PC-3 (cell line): ENCODE measurements around the gene LNPEP. TPM values are rescaled to one million over a fixed set of nuclear protein-coding genes. Genes with fewer than 3 reads are reported as not detected.
A peak's percentile ranks its signal among the peaks of the same experiment; 100 is the strongest.
"Not testable (repeated sequence)": the region's sequence is repeated elsewhere in the genome, so short reads cannot be mapped to it uniquely, and the experiment has no call there.

Source experiments
- ATAC-seq: fragments of 200-7000 bp; cut with Tn5 transposase; 2 replicates; pipeline ENCODE4 v1.9.1; 2020; ENCODE audit warnings: mild to moderate bottlenecking, moderate library complexity
- BruUV-seq: library from RNA; stranded (reverse); fragments of 400-500 nt; replicated peaks from 2 replicates; lab custom pipeline; 2021; lab: Mats Ljungman, UMichigan
- CTCF ChIA-PET: fragments of 300-600 bp; sonication (Branson Sonifier 250); formaldehyde crosslinking; loops from one replicate; lab custom pipeline; 2022; ENCODE audit warnings: antibody characterized with exemption; lab: Charles Lee
- POLR2A ChIA-PET: fragments of 300-600 bp; sonication (Branson Sonifier 250); formaldehyde crosslinking; loops from one replicate; lab custom pipeline; 2022; ENCODE audit warnings: antibody characterized with exemption; ENCODE audit not compliant: unreplicated experiment; lab: Charles Lee
- DNase-seq: peaks from one replicate; pipeline ENCODE4 v3.0.0-alpha.2; 2015
- H2AFZ ChIP-seq: fragments of 300-600 bp; sonication (generic); 2 replicates; pipeline ENCODE4 v1.6.0; 2016; ENCODE audit warnings: antibody characterized with exemption, low read length
- H3F3A ChIP-seq: fragments of 300-600 bp; sonication (generic); one replicate; pipeline ENCODE4 v1.6.0; 2017; ENCODE audit warnings: antibody characterized with exemption, low read length, control low read depth, mild to moderate bottlenecking; ENCODE audit not compliant: unreplicated experiment
- H3K27ac ChIP-seq: fragments of 300-600 bp; sonication (generic); 2 replicates; pipeline ENCODE4 v1.5.1; 2016; ENCODE audit warnings: mild to moderate bottlenecking, low read length
- H3K27me3 ChIP-seq: fragments of 300-600 bp; sonication (generic); 2 replicates; pipeline ENCODE4 v1.6.1; 2016; ENCODE audit warnings: low read length, mixed read lengths
- H3K36me3 ChIP-seq: fragments of 300-600 bp; sonication (generic); 2 replicates; pipeline ENCODE4 v1.6.1; 2016; ENCODE audit warnings: low read depth, mixed run types, low read length, mixed read lengths
- H3K4me1 ChIP-seq: fragments of 300-600 bp; sonication (generic); 2 replicates; pipeline ENCODE4 v1.5.1; 2016; ENCODE audit warnings: low read length; ENCODE audit not compliant: insufficient read depth
- H3K4me2 ChIP-seq: fragments of 300-600 bp; sonication (generic); 2 replicates; pipeline ENCODE4 v1.6.0; 2016; ENCODE audit warnings: low read length
- H3K4me3 ChIP-seq: fragments of 300-600 bp; sonication (generic); 2 replicates; pipeline ENCODE4 v1.5.1; 2016; ENCODE audit warnings: mild to moderate bottlenecking, low read length, mixed read lengths
- H3K79me2 ChIP-seq: fragments of 300-600 bp; sonication (generic); 2 replicates; pipeline ENCODE4 v1.6.1; 2017; ENCODE audit warnings: low read length, mixed read lengths
- H3K9ac ChIP-seq: fragments of 300-600 bp; sonication (generic); 2 replicates; pipeline ENCODE4 v1.6.0; 2016; ENCODE audit warnings: mild to moderate bottlenecking, low read length
- H3K9me2 ChIP-seq: fragments of 300-600 bp; sonication (generic); replicated peaks from 2 replicates; pipeline ENCODE4 v1.6.1; 2016; ENCODE audit warnings: mixed run types, low read length, mixed read lengths
- H3K9me3 ChIP-seq: fragments of 300-600 bp; sonication (generic); 2 replicates; pipeline ENCODE4 v1.6.1; 2016; ENCODE audit warnings: low read length, mixed read lengths
- H4K20me1 ChIP-seq: fragments of 300-600 bp; sonication (generic); 2 replicates; pipeline ENCODE4 v1.6.1; 2016; ENCODE audit warnings: low read length, mixed read lengths
- CTCF ChIP-seq: fragments of 300-600 bp; sonication (generic); conservative IDR thresholded peaks from 2 replicates; pipeline ENCODE4 v1.5.1; 2017; ENCODE audit warnings: antibody characterized with exemption, low read depth, mild to moderate bottlenecking, low read length
- EZH2 ChIP-seq: fragments of 300-600 bp; sonication (generic); IDR thresholded peaks from one replicate; pipeline ENCODE4 v1.6.1; 2017; ENCODE audit warnings: antibody characterized with exemption, mild to moderate bottlenecking, low read length; ENCODE audit not compliant: unreplicated experiment
- EZH2phosphoT487 ChIP-seq: fragments of 300-600 bp; sonication (generic); IDR thresholded peaks from 2 replicates; pipeline ENCODE4 v1.6.1; 2018; ENCODE audit warnings: mild to moderate bottlenecking, antibody characterized with exemption, low read length, borderline replicate concordance
- intact Hi-C: fragments of 100-400 bp; cut with micrococcal nuclease; formaldehyde crosslinking; loops from 2 replicates; pipeline ENCODE4 v1.9.0; 2023
- total RNA-seq: library from RNA; depleted of rRNA; stranded (reverse); fragments of >200 nt; gene quantifications from 2 replicates; pipeline ENCODE4 v1.2.3, GENCODE V29; 2014

Gene LNPEP
- total RNA-seq, 1 experiment from 2014 or later: 11.1 TPM

GRCh38 chr5:97077246-97077645, 141.4 kb downstream of the LNPEP start:
- Histone ChIP-seq H3K27ac (no peak overlapping the region), H3K36me3 (no peaks in the 10 kb centered on the region), H3K79me2 (no peaks in the 10 kb centered on the region), H3K9ac (no peak overlapping the region), H3K9me3 (no peaks in the 10 kb centered on the region), H3F3A (no peaks in the 10 kb centered on the region), H3K4me1 (no peaks in the 10 kb centered on the region), H3K4me3 (no peak overlapping the region), H3K27me3 (no peaks in the 10 kb centered on the region), H3K4me2 (no peak overlapping the region), H4K20me1 (no peaks in the 10 kb centered on the region), H3K9me2 (no peaks in the 10 kb centered on the region), H2AFZ (no peak overlapping the region)
- TF ChIP-seq EZH2 (no peak), EZH2phosphoT487 (no peak), CTCF (no peak)
- CTCF ChIA-PET: no interaction called here
- no TSS peak for BruUV-seq
- DNase-seq: no peak
- intact Hi-C loops: no loop called here
- POLR2A ChIA-PET: no interaction called here
- ATAC-seq: no peak

GRCh38 chr5:97078958-97079743, 143.3 kb downstream of the LNPEP start:
- Histone ChIP-seq H2AFZ (no peak overlapping the region), H3K27ac (no peak overlapping the region), H3K9me2 (no peaks in the 10 kb centered on the region), H3F3A (no peaks in the 10 kb centered on the region), H3K4me1 (no peaks in the 10 kb centered on the region), H4K20me1 (no peaks in the 10 kb centered on the region), H3K79me2 (no peaks in the 10 kb centered on the region), H3K4me2 (no peak overlapping the region), H3K27me3 (no peaks in the 10 kb centered on the region), H3K36me3 (no peaks in the 10 kb centered on the region), H3K9me3 (no peaks in the 10 kb centered on the region), H3K4me3 (no peak overlapping the region), H3K9ac (no peak overlapping the region)
- TF ChIP-seq EZH2phosphoT487 (no peak), EZH2 (no peak), CTCF (no peak)
- no TSS peak for BruUV-seq
- CTCF ChIA-PET: no interaction called here
- intact Hi-C loops: no loop called here
- ATAC-seq (peak; percentile 33; the same call in 1 of the 2 replicates), DNase-seq (peak; percentile 26)
- POLR2A ChIA-PET: no interaction called here

- H3K9me2 ChIP-seq, POLR2A ChIA-PET: not testable (repeated sequence)
Measured at GRCh38 chr5:97084782-97085458, 149.0 kb downstream of the LNPEP start.

More at GRCh38 chr5:97084782-97085458, 149.0 kb downstream of the LNPEP start:
- H3K27me3 ChIP-seq, ATAC-seq, intact Hi-C loops, DNase-seq, H3K27ac ChIP-seq, H2AFZ ChIP-seq, H3F3A ChIP-seq, H3K4me2 ChIP-seq, H3K9ac ChIP-seq, H3K4me1 ChIP-seq, CTCF ChIA-PET, H3K4me3 ChIP-seq, H3K79me2 ChIP-seq, H3K36me3 ChIP-seq, H3K9me3 ChIP-seq, BruUV-seq, H4K20me1 ChIP-seq: not testable (repeated sequence)
